ENCODE measurements around the gene COL24A1.
A peak's percentile ranks its signal among the peaks of the same experiment; 100 is the strongest.

Gene COL24A1

DNA sequence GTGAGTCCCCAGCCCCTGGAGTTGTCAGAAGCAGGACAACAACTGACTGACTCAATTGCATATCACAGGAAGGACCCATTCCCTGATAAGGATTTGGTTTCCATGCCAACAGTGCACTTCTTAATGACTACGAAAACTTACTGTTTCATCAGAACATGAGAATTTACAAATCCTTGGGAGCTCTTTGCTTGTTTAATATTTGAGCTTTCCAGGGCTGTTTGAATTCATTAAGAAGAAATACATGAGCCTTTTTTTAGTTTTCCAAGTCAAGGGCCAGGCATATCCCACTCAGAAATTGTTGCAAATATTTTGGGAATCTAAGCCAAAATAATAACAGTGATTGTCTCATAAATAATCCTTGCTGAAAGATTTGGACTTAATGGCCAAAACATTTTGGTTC, 27.2 kb upstream of the COL24A1 start:
- no peak overlapping the region for H3K4me3 ChIP-seq (ENCODE audit: low read depth, low read length)
- TF ChIP-seq, protein P1, sequence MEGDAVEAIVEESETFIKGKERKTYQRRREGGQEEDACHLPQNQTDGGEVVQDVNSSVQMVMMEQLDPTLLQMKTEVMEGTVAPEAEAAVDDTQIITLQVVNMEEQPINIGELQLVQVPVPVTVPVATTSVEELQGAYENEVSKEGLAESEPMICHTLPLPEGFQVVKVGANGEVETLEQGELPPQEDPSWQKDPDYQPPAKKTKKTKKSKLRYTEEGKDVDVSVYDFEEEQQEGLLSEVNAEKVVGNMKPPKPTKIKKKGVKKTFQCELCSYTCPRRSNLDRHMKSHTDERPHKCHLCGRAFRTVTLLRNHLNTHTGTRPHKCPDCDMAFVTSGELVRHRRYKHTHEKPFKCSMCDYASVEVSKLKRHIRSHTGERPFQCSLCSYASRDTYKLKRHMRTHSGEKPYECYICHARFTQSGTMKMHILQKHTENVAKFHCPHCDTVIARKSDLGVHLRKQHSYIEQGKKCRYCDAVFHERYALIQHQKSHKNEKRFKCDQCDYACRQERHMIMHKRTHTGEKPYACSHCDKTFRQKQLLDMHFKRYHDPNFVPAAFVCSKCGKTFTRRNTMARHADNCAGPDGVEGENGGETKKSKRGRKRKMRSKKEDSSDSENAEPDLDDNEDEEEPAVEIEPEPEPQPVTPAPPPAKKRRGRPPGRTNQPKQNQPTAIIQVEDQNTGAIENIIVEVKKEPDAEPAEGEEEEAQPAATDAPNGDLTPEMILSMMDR (IDR thresholded peaks at IDR 0.05; ENCODE audit: low read depth, low read length, missing control alignments): no peak
- no peak for DNase-seq (ENCODE audit: low read depth)
- in situ Hi-C loops (cut with HindIII; ENCODE audit: low sequenced_read_pairs): no loop called here

DNA sequence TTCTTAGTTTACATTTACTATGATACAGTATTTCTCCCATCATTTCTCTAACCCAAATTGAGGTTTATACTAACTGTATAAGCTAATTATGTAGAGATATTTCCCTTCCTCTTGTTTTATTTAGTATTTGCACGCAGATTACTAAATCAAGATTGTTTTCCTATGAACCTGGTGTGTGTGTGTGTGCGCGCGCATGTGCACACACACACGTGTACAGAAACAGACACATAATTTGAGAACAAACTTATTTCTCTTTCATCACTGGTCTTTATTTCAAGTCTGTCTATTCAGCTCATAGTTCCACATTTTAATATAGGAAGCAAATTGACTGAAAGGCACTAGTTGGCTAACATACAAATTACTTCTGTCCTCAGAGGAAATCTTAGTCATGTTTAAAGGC, 19.7 kb upstream of the COL24A1 start:
- in situ Hi-C loops (cut with HindIII; ENCODE audit: low sequenced_read_pairs): no loop called here
- TF ChIP-seq, protein P1 (IDR thresholded peaks at IDR 0.05; ENCODE audit: low read depth, low read length, missing control alignments): no peak
- DNase-seq (ENCODE audit: low read depth): no peak
- no peak overlapping the region for H3K4me3 ChIP-seq (ENCODE audit: low read depth, low read length)

DNA sequence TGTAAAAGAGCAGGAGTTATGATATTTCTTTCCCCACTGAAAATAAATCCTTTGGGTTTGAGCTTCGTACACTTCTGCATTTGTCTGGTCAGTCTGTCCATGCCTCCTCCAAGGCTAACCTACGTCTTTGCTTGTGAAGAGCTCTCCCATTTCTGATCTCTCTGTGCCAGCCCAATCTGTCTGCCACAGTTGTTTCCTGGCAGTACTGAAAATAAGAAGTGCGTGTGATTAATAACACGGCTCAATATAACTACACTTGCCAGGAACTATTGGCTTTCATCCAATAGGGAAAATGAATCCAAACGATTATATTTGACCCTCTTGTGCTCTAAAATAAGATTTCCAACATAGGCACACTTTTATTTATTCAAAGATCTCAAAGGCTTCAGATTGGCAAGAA, 19.2 kb upstream of the COL24A1 start:
- TF ChIP-seq, protein P1 (IDR thresholded peaks at IDR 0.05; ENCODE audit: low read depth, low read length, missing control alignments): no peak
- no peak overlapping the region for H3K4me3 ChIP-seq (ENCODE audit: low read depth, low read length)
- DNase-seq (ENCODE audit: low read depth): no peak
- in situ Hi-C loops (cut with HindIII; ENCODE audit: low sequenced_read_pairs): no loop called here

DNA sequence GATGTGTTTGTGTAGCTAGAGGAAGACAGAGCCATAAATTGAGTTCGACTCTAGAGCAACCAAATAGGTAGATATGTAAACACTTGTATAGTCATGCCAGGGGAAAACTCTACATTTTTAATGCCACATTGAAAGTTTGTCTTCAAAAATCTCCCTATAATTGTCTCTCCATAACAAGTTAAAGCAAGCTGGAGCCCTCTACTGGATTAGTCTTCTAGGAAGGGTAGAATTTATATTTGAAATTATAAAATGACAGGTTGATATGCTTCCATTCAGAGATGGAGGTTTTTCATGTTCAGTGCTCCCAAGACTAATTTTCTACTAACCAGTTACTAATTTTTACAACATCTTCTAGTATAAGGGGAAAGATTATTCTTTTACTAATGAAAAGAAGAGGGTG, 13.1 kb upstream of the COL24A1 start:
- H3K4me3 ChIP-seq (ENCODE audit: low read depth, low read length): no peak overlapping the region
- in situ Hi-C loops (cut with HindIII; ENCODE audit: low sequenced_read_pairs): no loop called here
- TF ChIP-seq, protein P1 (IDR thresholded peaks at IDR 0.05; ENCODE audit: low read depth, low read length, missing control alignments): no peak
- DNase-seq (ENCODE audit: low read depth): no peak

DNA sequence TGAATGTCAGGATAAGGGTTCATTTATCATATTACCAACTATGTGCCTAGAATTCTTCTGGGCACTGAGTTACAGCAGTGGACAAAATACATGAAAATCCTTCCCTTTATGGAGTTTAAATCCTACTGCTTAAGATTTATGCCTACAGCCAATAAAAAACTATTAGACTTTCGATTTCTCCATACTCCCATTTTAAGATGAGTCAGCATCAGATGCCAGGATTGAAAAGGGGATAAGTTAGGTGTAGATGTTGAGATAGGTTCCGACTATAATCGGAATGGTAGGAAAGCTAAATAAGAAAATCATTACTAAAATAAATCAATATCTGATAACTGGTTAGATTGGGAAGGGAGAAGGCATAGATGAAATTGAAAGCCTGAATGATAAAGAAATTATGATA, 3.2 kb upstream of the COL24A1 start:
- H3K4me3 ChIP-seq (ENCODE audit: low read depth, low read length): no peak overlapping the region
- TF ChIP-seq, protein P1 (IDR thresholded peaks at IDR 0.05; ENCODE audit: low read depth, low read length, missing control alignments): no peak
- no peak for DNase-seq (ENCODE audit: low read depth)
- in situ Hi-C loops (cut with HindIII; ENCODE audit: low sequenced_read_pairs): no loop called here

DNA sequence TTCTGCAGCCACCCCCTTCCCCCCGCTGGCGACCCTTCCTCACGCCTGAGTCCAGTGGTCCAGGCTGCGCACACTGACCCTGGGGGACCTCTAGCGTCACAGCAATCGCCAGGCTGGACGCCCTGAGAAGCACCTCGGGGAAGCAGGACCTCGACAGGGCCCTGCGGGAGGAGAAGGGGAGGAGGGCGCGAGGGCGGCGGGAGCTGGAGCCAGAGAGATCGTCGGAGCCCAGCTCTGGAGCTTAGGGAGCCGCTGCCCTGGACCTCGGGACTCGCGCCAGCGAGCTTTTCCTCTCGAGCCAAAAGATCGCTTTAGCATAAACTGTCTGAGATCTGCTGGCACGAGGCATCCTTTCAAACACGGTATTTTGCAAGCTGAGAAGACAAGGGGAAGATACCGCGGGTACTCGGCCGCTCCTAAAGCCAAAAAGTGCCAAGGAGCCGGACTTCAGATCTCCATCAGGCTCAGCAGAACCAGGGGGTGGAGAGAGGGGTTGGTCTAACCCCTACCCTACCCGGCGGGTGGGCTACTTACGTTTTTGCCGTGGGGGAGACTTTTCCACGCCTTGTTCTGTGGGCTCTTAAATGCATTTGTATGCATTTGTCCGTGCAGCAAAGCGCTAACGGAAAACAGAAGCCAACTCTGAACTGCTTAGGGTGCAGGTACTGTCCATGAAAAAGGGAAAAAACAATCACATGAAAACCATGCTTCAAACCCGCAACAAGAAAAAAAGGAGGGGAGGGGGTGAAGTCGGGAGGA, 586 bp downstream of the COL24A1 start:
- in situ Hi-C loops (cut with HindIII; ENCODE audit: low sequenced_read_pairs): no loop called here
- H3K4me3 ChIP-seq (ENCODE audit: low read depth, low read length): peak overlapping the region; percentile 33

More for the DNA sequence above, 586 bp downstream of the COL24A1 start:
- DNase-seq (ENCODE audit: low read depth): no peak
- TF ChIP-seq, protein P1 (IDR thresholded peaks at IDR 0.05; ENCODE audit: low read depth, low read length, missing control alignments): no peak
